ENCODE measurements around the gene CNTN2. TPM values are rescaled to one million over a fixed set of nuclear protein-coding genes. Genes with fewer than 3 reads are reported as not detected.

Gene CNTN2
- total RNA-seq, 4 donors from 2014 or later: 2.7 to 18.3 (median 6.0) TPM

DNA sequence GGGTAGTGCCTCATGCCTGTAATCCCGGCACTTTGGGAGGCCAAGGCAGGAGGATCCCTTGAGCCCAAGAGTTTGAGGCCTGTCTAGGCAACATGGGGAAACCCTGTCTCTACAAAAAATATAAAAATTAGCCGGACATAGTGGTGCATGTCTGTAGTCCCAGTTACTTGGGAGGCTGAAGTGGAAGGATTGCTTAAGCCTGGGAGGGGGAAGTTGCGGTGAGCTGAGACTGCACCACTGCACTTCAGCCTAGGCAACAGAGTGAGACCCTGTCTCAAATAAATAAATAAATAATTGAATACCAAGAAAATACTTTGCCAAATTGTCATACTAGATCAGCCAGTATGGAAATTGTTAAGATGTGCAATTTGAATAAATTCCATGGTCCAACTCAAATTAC lies 84.6 kb downstream of the CNTN2 start:
- intact Hi-C loops (cut with DNase I; ENCODE audit: low total_unique reads): no loop called here
- TF ChIP-seq, protein P1, sequence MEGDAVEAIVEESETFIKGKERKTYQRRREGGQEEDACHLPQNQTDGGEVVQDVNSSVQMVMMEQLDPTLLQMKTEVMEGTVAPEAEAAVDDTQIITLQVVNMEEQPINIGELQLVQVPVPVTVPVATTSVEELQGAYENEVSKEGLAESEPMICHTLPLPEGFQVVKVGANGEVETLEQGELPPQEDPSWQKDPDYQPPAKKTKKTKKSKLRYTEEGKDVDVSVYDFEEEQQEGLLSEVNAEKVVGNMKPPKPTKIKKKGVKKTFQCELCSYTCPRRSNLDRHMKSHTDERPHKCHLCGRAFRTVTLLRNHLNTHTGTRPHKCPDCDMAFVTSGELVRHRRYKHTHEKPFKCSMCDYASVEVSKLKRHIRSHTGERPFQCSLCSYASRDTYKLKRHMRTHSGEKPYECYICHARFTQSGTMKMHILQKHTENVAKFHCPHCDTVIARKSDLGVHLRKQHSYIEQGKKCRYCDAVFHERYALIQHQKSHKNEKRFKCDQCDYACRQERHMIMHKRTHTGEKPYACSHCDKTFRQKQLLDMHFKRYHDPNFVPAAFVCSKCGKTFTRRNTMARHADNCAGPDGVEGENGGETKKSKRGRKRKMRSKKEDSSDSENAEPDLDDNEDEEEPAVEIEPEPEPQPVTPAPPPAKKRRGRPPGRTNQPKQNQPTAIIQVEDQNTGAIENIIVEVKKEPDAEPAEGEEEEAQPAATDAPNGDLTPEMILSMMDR (IDR thresholded peaks at IDR 0.05): no peak
- no peak for TF ChIP-seq POLR2A (IDR thresholded peaks at IDR 0.05)
- H3K4me3 ChIP-seq (ENCODE audit: low read depth, poor library complexity, severe bottlenecking): no peak overlapping the region
- 92 to 95% methylated on average over 3 of the region's 3 CpGs for WGBS, 2 donors
- DNase-seq (ENCODE audit: low spot score in 2 of 2): no peak

Other genes starting within 250 kb of the CNTN2 start
- gene NFASC, start 172.3 kb upstream of the CNTN2 start, total RNA-seq: 10 to 100 TPM; 10.2 to 17.2 (median 14.2) TPM
- 1 to 10 TPM; 2.3 to 2.8 (median 2.6) TPM for gene TMEM81, start 41.2 kb downstream of the CNTN2 start, total RNA-seq
- gene RBBP5, start 78.8 kb downstream of the CNTN2 start, total RNA-seq: 10 to 100 TPM; 16.2 to 35.8 (median 17.3) TPM
- gene DSTYK, start 168.5 kb downstream of the CNTN2 start, total RNA-seq: 10 to 100 TPM; 15.3 to 21.3 (median 17.7) TPM
- gene TMCC2, start 184.7 kb downstream of the CNTN2 start, total RNA-seq: 1 to 10 TPM; 2.2 to 4.2 (median 3.5) TPM